DOHH2 (cell line): ENCODE measurements around the gene BICC1.

Experiments used
- H3F3A ChIP-seq: fragments of 200-600 bp; sonication (generic), shearing (Covaris generic); 2 replicates; pipeline ENCODE4 v1.6.0; 2016; ENCODE audit warnings: antibody characterized with exemption, mild to moderate bottlenecking; ENCODE audit not compliant: control insufficient read depth, insufficient read depth
- H3K27ac ChIP-seq: fragments of 200-600 bp; sonication (generic); 2 replicates; pipeline ENCODE4 v1.5.1; 2014; ENCODE audit warnings: low read depth, mild to moderate bottlenecking, low read length, moderate library complexity
- H3K27me3 ChIP-seq: fragments of 200-600 bp; sonication (generic); 2 replicates; pipeline ENCODE4 v1.6.1; 2014; ENCODE audit warnings: mild to moderate bottlenecking, low read length, mixed read lengths; ENCODE audit not compliant: control insufficient read depth
- H3K36me3 ChIP-seq: fragments of 200-600 bp; sonication (generic); 2 replicates; pipeline ENCODE4 v1.6.1; 2014; ENCODE audit warnings: mild to moderate bottlenecking, low read length, moderate library complexity, mixed read lengths; ENCODE audit not compliant: control insufficient read depth
- H3K4me1 ChIP-seq: fragments of 200-600 bp; sonication (generic); 2 replicates; pipeline ENCODE4 v1.6.1; 2014; ENCODE audit warnings: mild to moderate bottlenecking, low read length, mixed read lengths; ENCODE audit not compliant: control insufficient read depth
- H3K4me2 ChIP-seq: fragments of 200-600 bp; sonication (generic); 2 replicates; pipeline ENCODE4 v1.6.0; 2014; ENCODE audit warnings: mild to moderate bottlenecking, low read length, moderate library complexity
- H3K4me3 ChIP-seq: fragments of 200-600 bp; sonication (generic); 2 replicates; pipeline ENCODE4 v1.5.1; 2014; ENCODE audit warnings: mild to moderate bottlenecking, low read length, mixed read lengths
- H3K79me2 ChIP-seq: fragments of 200-600 bp; sonication (generic); 2 replicates; pipeline ENCODE4 v1.6.1; 2014; ENCODE audit warnings: mild to moderate bottlenecking, low read length, mixed read lengths; ENCODE audit not compliant: control insufficient read depth
- H3K9me2 ChIP-seq: fragments of 200-600 bp; sonication (generic); replicated peaks from 2 replicates; pipeline ENCODE4 v1.6.1; 2014; ENCODE audit warnings: mild to moderate bottlenecking, low read length, mixed read lengths; ENCODE audit not compliant: control insufficient read depth
- H3K9me3 ChIP-seq: fragments of 200-600 bp; sonication (generic); 2 replicates; pipeline ENCODE4 v1.6.1; 2014; ENCODE audit warnings: antibody characterized with exemption, low read length, mixed read lengths; ENCODE audit not compliant: control insufficient read depth, insufficient read depth
- H4K20me1 ChIP-seq: fragments of 200-600 bp; sonication (generic); 2 replicates; pipeline ENCODE4 v1.6.0; 2014; ENCODE audit warnings: low read depth, mild to moderate bottlenecking, antibody characterized with exemption, low read length, moderate library complexity; ENCODE audit not compliant: control insufficient read depth, insufficient read depth
- EZH2phosphoT487 ChIP-seq: fragments of 200-600 bp; sonication (generic); IDR thresholded peaks from 2 replicates; pipeline ENCODE4 v1.6.1; 2017; ENCODE audit warnings: borderline replicate concordance, mild to moderate bottlenecking, antibody characterized with exemption, low read length, moderate library complexity, mixed read lengths
- TF ChIP-seq, protein P1 (sequence below): fragments of 200-600 bp; sonication (generic); IDR thresholded peaks from one replicate; pipeline ENCODE4 v1.5.1; 2014; ENCODE audit warnings: antibody characterized with exemption, mild to moderate bottlenecking, low read depth, low read length; ENCODE audit not compliant: poor library complexity, severe bottlenecking

BICC1 gene

DNA sequence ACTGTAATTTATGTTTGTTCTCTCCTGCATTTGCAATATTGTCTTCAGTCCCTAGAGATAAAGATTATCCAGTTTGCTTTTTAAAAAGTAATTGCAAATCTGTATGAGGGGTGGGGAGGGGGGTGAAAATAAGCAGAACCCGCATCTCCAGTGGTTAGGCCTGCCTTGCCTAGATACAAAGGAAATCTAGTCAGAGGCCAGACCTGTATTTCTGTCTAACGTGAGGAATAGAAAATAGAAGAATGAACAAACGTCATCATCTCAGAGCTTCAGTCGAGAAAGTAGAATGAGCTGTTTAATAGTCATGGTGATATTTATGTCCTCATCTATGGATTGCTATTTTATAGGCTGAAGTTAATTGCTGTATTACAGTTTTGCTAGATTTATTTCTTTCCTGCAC is 284.2 kb downstream of the BICC1 start:
- H3K4me1 ChIP-seq = no peaks in the 10 kb centered on the region
- no peaks in the 10 kb centered on the region for H3K79me2 ChIP-seq
- no peak overlapping the region for H3K4me3 ChIP-seq
- H3K27me3 ChIP-seq = peaks cover 14% of the 10 kb centered on the region; the same call in 1 of the 2 replicates
- no peak overlapping the region for H3K4me2 ChIP-seq
- H3K9me3 ChIP-seq = no peaks in the 10 kb centered on the region
- no peak overlapping the region for H3K27ac ChIP-seq
- H3K9me2 ChIP-seq = no peaks in the 10 kb centered on the region
- no peaks in the 10 kb centered on the region for H3K36me3 ChIP-seq
- TF ChIP-seq, protein P1, sequence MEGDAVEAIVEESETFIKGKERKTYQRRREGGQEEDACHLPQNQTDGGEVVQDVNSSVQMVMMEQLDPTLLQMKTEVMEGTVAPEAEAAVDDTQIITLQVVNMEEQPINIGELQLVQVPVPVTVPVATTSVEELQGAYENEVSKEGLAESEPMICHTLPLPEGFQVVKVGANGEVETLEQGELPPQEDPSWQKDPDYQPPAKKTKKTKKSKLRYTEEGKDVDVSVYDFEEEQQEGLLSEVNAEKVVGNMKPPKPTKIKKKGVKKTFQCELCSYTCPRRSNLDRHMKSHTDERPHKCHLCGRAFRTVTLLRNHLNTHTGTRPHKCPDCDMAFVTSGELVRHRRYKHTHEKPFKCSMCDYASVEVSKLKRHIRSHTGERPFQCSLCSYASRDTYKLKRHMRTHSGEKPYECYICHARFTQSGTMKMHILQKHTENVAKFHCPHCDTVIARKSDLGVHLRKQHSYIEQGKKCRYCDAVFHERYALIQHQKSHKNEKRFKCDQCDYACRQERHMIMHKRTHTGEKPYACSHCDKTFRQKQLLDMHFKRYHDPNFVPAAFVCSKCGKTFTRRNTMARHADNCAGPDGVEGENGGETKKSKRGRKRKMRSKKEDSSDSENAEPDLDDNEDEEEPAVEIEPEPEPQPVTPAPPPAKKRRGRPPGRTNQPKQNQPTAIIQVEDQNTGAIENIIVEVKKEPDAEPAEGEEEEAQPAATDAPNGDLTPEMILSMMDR = no peak
- no peaks in the 10 kb centered on the region for H4K20me1 ChIP-seq
- no peaks in the 10 kb centered on the region for H3F3A ChIP-seq

DNA sequence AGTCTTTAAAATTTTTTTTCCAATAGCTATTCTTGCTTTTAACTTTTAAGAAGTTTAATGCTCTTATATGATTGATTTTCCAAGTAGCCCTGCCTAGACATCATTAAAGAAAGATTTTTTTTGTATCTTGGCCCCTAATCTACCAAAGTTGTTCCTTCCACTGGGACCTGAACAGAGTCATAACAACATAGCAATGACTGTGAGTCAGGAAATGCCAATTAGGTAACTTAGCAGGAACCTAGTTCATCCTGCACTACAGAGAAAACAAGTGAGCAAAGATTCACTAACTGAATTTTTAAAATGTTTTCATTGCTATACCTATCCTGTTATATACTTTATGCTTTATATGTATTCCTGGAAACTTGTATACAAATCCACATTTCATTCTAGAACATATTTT is 284.7 kb downstream of the BICC1 start:
- peaks cover 14% of the 10 kb centered on the region; the same call in 1 of the 2 replicates for H3K27me3 ChIP-seq

DNA sequence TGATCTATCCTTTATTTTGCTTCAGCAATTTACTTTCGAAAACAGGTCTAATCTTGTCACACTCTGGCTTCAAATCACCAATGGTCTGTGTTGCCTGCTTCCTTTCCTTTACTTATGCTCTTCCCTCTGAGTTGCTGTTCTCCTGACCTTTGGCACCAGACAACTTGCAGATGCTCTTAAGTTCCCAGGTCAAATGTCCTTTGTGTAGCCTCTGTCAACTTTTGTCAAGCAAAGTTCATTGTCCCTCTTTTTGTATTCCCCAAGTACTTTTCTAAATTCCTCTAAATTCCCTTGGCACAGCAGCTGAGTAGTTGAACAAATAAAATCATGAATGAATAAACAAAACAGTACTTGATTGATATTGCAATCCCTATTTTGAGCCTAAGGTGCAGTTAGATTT is 289.4 kb downstream of the BICC1 start:
- Histone ChIP-seq H3K27me3 (peaks cover 11% of the 10 kb centered on the region; the same call in 1 of the 2 replicates), H3K4me3 (no peak overlapping the region), H3K4me1 (no peaks in the 10 kb centered on the region), H3K27ac (no peak overlapping the region), H3K36me3 (no peaks in the 10 kb centered on the region), H3F3A (no peaks in the 10 kb centered on the region), H4K20me1 (no peaks in the 10 kb centered on the region), H3K9me3 (no peaks in the 10 kb centered on the region), H3K79me2 (no peaks in the 10 kb centered on the region), H3K9me2 (no peaks in the 10 kb centered on the region), H3K4me2 (no peak overlapping the region)
- TF ChIP-seq, protein P1 = no peak
- no peak for TF ChIP-seq EZH2phosphoT487

More for the DNA sequence above, 284.7 kb downstream of the BICC1 start:
- Histone ChIP-seq H3K4me2 (no peak overlapping the region), H3K79me2 (no peaks in the 10 kb centered on the region), H3K4me1 (no peaks in the 10 kb centered on the region), H3K9me2 (no peaks in the 10 kb centered on the region), H3F3A (no peaks in the 10 kb centered on the region), H3K27ac (no peak overlapping the region), H3K4me3 (no peak overlapping the region), H3K36me3 (no peaks in the 10 kb centered on the region), H3K9me3 (no peaks in the 10 kb centered on the region), H4K20me1 (no peaks in the 10 kb centered on the region)
- no peak for TF ChIP-seq EZH2phosphoT487
- TF ChIP-seq, protein P1 = no peak

DNA sequence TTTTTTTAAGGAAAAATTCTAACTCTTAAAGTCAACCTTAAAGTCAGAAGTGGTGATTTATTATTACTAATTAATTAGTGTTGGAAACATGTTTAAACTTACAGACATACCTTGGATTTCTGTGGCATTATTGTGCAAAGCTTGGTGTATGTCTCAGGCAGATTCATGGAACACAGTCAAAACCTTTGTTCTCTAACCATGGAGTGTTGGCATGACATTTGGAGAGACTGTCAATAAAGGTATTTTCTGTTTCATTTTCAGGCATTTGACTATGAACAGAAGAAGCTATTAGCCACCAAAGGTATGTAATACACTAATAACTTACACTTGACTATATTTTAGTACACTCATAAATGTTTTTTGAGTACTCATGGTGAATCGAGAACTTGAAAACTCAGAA is 293.7 kb downstream of the BICC1 start:
- H3K9me2 ChIP-seq = no peaks in the 10 kb centered on the region
- H3K4me1 ChIP-seq = no peaks in the 10 kb centered on the region
- H3K79me2 ChIP-seq = no peaks in the 10 kb centered on the region
- no peaks in the 10 kb centered on the region for H3K36me3 ChIP-seq
- no peaks in the 10 kb centered on the region for H4K20me1 ChIP-seq
- no peaks in the 10 kb centered on the region for H3K9me3 ChIP-seq
- no peaks in the 10 kb centered on the region for H3K27me3 ChIP-seq
- no peak for TF ChIP-seq EZH2phosphoT487
- TF ChIP-seq, protein P1 = no peak
- no peak overlapping the region for H3K27ac ChIP-seq
- no peaks in the 10 kb centered on the region for H3F3A ChIP-seq
- no peak overlapping the region for H3K4me3 ChIP-seq
- no peak overlapping the region for H3K4me2 ChIP-seq
